ENCODE data around the gene CDC42BPA. TPM values are rescaled to one million over a fixed set of nuclear protein-coding genes. Genes with fewer than 3 reads are reported as not detected.

The CDC42BPA gene
- polyA plus RNA-seq, 3 donors, result 0.20 to 0.45 (median 0.39) TPM

GRCh38 chr1:227312361-227313025, 5.8 kb downstream of the CDC42BPA start:
- TF ChIP-seq CTCF (IDR thresholded peaks at IDR 0.05), result no peak
- Histone ChIP-seq H3K9me3 (replicated peaks in 1 of 2; ENCODE audit: control insufficient read depth in 1 of 2, insufficient read depth in 1 of 2, low read length in 2 of 2) (no peaks in the 10 kb centered on the region), H3K4me1 (ENCODE audit: control insufficient read depth in 1 of 2, insufficient read depth in 2 of 2, low read length in 2 of 2) (peaks cover 5 to 14% of the 10 kb centered on the region in 2 donors), H3K9ac (ENCODE audit: insufficient read depth, low read length, poor library complexity, severe bottlenecking) (no peak overlapping the region), H3K4me2 (replicated peaks; ENCODE audit: extremely low read depth, low read length, poor library complexity, severe bottlenecking) (no peak overlapping the region), H2AFZ (ENCODE audit: insufficient read depth, low read depth, low read length, poor library complexity, severe bottlenecking) (no peak overlapping the region), H3K79me2 (ENCODE audit: insufficient read depth, low read length) (no peaks in the 10 kb centered on the region), H3K4me3 (replicated peaks in 1 of 3; ENCODE audit: low read depth in 2 of 3, low read length in 3 of 3) (no peak overlapping the region), H4K20me1 (ENCODE audit: insufficient read depth, low read length) (no peaks in the 10 kb centered on the region), H3K27ac (ENCODE audit: low read depth in 1 of 2, low read length in 2 of 2) (no peak overlapping the region), H3K36me3 (replicated peaks in 1 of 2; ENCODE audit: control insufficient read depth in 1 of 2, insufficient read depth in 2 of 2, low read length in 2 of 2) (no peaks in the 10 kb centered on the region), H3K27me3 (ENCODE audit: control insufficient read depth in 2 of 2, insufficient read depth in 2 of 2, low read length in 2 of 2) (peaks cover 12 to 17% of the 10 kb centered on the region in 2 donors)
- 79% methylated on average over 2 of the region's 6 CpGs for WGBS (ENCODE audit: insufficient coverage)
- intact Hi-C loops (cut with micrococcal nuclease), result no loop called here
- H3K4me3 Mint-ChIP-seq, result no peak overlapping the region
- peaks cover 1 to 16% (median 7%) of the 10 kb centered on the region in 3 donors for H3K27me3 Mint-ChIP-seq (ENCODE audit: low read depth in 3 of 3)
- peaks cover 16% of the 10 kb centered on the region for H3K4me1 Mint-ChIP-seq
- DNase-seq, result no peak
- peaks cover 0 to 2% of the 10 kb centered on the region in 2 donors for H3K36me3 Mint-ChIP-seq
- no peak overlapping the region for H3K27ac Mint-ChIP-seq
- H3K9me3 Mint-ChIP-seq, result peaks cover 0 to 2% (median 0%) of the 10 kb centered on the region in 7 donors

GRCh38 chr1:227311389-227312001, 6.8 kb downstream of the CDC42BPA start:
- no peaks in the 10 kb centered on the region for H4K20me1 ChIP-seq (ENCODE audit: insufficient read depth, low read length)
- no peak overlapping the region for H3K4me2 ChIP-seq (replicated peaks; ENCODE audit: extremely low read depth, low read length, poor library complexity, severe bottlenecking)

More at GRCh38 chr1:227311389-227312001, 6.8 kb downstream of the CDC42BPA start:
- Histone ChIP-seq H3K79me2 (ENCODE audit: insufficient read depth, low read length) (no peaks in the 10 kb centered on the region), H3K9me3 (replicated peaks in 1 of 2; ENCODE audit: control insufficient read depth in 1 of 2, insufficient read depth in 1 of 2, low read length in 2 of 2) (no peaks in the 10 kb centered on the region), H2AFZ (ENCODE audit: insufficient read depth, low read depth, low read length, poor library complexity, severe bottlenecking) (no peak overlapping the region), H3K27ac (ENCODE audit: low read depth in 1 of 2, low read length in 2 of 2) (no peak overlapping the region), H3K36me3 (replicated peaks in 1 of 2; ENCODE audit: control insufficient read depth in 1 of 2, insufficient read depth in 2 of 2, low read length in 2 of 2) (no peaks in the 10 kb centered on the region), H3K9ac (ENCODE audit: insufficient read depth, low read length, poor library complexity, severe bottlenecking) (no peak overlapping the region), H3K4me3 (replicated peaks in 1 of 3; ENCODE audit: low read depth in 2 of 3, low read length in 3 of 3) (no peak overlapping the region), H3K27me3 (ENCODE audit: control insufficient read depth in 2 of 2, insufficient read depth in 2 of 2, low read length in 2 of 2) (peaks cover 4 to 7% of the 10 kb centered on the region in 2 donors), H3K4me1 (ENCODE audit: control insufficient read depth in 1 of 2, insufficient read depth in 2 of 2, low read length in 2 of 2) (peaks cover 0 to 5% of the 10 kb centered on the region in 2 donors)
- no peak for TF ChIP-seq CTCF (IDR thresholded peaks at IDR 0.05)
- Mint-ChIP-seq H3K9me3 (peaks cover 0 to 2% (median 0%) of the 10 kb centered on the region in 7 donors), H3K27me3 (ENCODE audit: low read depth in 3 of 3) (peaks cover 0 to 7% (median 0%) of the 10 kb centered on the region in 3 donors), H3K27ac (no peak overlapping the region), H3K4me3 (no peak overlapping the region), H3K36me3 (no peaks in the 10 kb centered on the region), H3K4me1 (peaks cover 8% of the 10 kb centered on the region)
- DNase-seq, result no peak
- intact Hi-C loops (cut with micrococcal nuclease), result no loop called here
- WGBS (ENCODE audit: insufficient coverage), result no CpG with 5 or more reads among the region's 4 CpGs
